HL-60 (cell line): ENCODE data around the gene GRB10.

Source experiments
- POLR2AphosphoS5 ChIP-seq: IDR thresholded peaks from 2 replicates; pipeline ENCODE4 v1.6.1; 2012; ENCODE audit warnings: low read depth
- TF ChIP-seq, protein P1 (sequence below): IDR thresholded peaks from one replicate; pipeline ENCODE4 v1.5.1; 2011; ENCODE audit warnings: low read length, control low read depth, inconsistent platforms; ENCODE audit not compliant: insufficient read depth

DNA sequence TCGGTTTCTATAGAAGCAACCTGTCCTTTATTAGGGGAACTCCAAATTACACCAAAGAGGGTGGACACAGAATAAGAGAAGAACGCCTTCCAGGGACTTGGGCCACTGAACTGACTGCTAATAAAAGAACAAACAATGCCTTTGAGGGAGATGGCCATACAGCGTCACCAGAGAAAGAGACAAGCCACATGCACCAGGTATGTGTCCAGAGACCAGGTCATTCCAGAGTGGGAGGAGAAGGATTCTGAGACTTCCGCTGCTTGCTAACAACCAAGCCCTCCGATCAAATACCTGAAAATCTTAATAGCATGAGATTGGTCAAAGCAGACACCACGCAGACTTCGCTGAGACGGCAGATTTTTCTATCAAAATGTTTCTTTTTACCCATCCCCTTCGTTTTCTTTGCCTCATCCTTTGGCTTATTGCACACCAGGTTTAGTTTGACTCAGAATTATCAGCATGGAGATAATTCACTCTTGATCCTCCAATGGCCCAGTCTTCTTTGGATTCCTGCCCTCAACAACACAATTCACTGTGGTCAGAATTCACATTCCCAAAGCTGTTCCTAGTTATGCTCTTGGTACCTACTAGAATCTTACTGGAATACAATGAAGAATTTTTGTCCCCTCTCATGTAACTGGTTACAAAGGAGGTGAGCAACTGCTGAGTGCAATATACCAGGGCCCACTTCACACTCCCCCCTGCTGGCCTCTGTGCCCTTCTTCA lies 130.1 kb downstream of the GRB10 start:
- TF ChIP-seq, protein P1, sequence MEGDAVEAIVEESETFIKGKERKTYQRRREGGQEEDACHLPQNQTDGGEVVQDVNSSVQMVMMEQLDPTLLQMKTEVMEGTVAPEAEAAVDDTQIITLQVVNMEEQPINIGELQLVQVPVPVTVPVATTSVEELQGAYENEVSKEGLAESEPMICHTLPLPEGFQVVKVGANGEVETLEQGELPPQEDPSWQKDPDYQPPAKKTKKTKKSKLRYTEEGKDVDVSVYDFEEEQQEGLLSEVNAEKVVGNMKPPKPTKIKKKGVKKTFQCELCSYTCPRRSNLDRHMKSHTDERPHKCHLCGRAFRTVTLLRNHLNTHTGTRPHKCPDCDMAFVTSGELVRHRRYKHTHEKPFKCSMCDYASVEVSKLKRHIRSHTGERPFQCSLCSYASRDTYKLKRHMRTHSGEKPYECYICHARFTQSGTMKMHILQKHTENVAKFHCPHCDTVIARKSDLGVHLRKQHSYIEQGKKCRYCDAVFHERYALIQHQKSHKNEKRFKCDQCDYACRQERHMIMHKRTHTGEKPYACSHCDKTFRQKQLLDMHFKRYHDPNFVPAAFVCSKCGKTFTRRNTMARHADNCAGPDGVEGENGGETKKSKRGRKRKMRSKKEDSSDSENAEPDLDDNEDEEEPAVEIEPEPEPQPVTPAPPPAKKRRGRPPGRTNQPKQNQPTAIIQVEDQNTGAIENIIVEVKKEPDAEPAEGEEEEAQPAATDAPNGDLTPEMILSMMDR, result no peak
- TF ChIP-seq POLR2AphosphoS5, result no peak
